CD4-positive, alpha-beta T cell treated with Interleukin-10 for 1 hour (primary cell): ENCODE data around the gene SLC22A12.

Experiments
- DNase-seq: peaks from one replicate; pipeline ENCODE4 v3.0.0-alpha.2; 2020

SLC22A12 gene

DNA sequence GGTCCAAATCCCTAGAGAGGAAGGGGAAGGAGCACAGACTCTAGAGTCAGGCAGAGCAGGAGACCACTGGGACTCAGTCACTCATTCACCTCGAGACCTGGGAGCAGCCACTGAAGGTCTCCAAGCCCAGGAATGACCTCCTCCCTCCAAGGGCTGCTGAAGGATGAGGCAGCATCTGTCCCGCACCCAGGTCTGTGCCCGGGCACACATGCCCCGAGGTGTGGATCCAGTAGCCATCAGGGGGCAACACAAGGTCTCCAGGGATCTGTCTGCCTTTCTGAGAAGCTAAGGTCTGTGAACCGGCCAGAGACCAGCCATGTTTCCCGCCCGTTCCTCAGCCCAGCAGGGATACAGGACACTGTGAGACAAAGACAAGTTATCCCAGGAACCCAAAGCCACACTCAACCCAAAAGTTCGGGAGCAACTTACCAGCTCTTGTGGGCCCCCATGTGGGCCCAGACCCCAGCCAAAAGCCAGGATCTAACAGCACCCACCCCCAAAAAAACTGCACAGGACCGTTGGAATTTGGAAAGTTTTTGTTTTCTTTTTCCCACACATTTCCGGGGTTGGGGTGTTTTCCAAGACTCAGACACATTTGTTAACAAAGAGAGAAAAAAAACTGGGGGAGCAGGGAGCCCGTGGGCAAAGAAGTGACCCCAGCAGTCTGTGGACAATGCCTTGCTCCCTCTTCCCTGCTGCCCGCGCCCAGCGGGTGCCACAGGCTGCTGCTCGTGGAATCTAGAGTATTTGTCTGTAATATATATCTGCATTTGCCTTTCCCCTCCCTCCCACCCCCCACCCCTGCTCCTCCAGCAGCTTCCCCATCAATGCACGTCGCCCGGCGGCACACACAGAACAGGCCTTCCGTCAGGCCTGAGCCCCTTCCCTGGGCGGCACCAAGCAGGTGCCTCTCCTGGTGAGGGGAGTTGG is 14.9 kb downstream of the SLC22A12 start:
- DNase-seq, result no peak

- no peak for DNase-seq
Measured at GRCh38 chr11:64606796-64607380, 15.9 kb downstream of the SLC22A12 start.

DNA sequence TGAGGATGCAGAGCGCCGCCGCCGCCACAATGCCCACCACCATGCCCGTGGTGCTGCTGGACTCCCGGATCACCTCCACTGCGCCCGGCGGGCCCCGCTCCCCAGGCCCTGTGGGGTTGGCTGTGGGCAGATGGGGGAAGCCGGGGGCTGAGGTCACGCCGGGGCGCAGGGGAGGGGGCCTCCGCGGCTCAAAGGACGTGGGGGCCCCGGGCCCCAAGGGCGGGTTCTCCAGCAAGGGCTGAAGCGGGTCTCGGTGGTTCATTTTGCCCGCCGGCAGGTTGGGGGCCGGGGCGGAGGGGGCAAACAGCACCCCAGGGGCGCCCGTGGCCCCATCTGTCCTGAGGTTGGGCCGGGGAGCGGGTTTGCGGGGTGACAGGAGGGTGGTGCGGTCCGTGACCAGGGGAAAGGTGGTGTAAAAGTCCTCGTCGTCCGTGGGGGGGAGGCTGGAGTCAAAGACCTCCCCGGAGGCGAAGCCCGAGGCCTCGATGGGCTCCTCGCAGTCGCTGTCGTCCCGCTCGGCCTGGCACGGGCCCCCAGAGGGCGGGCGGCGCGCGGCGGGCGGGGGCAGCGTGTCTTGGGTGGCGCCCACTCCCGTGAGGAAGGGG is 16.5 kb downstream of the SLC22A12 start:
- DNase-seq, result no peak

DNA sequence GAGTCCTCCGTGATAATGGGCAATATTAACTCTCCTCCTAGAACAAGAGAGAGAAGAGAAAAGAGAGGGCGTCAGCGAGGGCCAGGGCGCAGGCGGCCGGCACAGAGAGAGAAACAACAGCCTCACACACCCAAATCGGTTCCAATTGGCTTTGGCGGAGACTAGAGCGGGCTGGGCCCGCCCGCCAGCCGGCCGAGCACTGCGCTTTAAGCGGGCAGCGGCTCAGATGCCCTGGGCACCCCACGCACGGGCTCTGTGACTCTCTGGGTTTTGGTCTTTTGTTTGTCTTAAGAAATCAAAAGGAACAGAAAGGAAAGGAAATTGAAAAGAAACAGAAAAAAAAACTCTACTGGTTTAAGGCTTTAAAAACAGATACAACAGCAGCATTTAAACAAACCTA is 17.0 kb downstream of the SLC22A12 start:
- DNase-seq, result no peak

DNA sequence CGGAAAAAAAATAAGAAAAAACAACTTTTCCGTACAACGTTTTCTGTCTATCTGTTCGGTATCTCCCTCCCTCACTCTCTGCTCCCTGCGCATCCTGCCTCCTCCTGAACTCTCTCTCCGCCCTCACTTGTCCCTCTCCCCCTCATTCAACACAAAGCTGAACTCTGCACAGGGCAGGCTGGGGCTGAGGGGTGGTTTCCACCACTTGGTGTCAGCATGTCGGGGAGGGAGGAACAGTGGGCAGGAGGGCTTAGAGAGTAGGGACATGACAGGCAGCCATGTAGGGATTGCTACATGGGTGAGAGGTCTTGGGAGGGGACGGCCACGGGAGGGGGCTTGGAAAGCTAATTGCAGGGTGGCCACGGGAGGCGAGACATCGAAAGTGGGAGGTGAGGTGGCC is 17.6 kb downstream of the SLC22A12 start:
- DNase-seq, result no peak

DNA sequence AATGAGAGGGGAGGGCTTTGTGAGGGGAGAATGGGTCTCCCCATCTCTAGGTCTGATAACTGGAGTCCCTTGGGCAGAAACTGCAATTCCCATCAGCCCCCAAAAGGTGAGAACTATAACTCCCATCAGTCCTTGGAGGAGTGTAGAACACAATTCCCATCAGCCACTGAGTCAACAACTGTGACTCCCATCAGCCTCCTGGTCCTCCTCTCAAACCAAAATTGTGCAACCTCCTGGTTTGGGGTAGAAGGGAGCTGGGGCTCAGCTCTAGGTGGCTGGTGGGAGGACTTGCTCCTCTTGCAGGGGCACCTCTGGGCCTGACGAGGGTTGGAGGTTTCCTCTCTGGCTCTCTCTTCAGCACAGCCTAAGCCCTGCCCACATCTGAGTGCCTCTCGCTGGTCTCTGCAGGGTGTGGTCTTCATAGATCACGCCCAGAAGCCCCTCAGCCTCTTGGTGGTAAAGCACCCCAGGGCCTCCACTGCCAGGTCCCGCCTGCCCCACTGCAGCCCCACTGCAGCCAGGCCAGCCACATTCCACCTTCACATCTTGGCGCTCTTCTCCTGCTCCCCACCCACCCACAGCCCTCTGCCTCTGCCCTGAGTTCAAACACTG is 18.5 kb downstream of the SLC22A12 start:
- no peak for DNase-seq

GRCh38 chr11:64610596-64610995 is 19.6 kb downstream of the SLC22A12 start:
- no peak for DNase-seq

- no peak for DNase-seq
Measured at GRCh38 chr11:64611176-64611575, 20.2 kb downstream of the SLC22A12 start.

DNA sequence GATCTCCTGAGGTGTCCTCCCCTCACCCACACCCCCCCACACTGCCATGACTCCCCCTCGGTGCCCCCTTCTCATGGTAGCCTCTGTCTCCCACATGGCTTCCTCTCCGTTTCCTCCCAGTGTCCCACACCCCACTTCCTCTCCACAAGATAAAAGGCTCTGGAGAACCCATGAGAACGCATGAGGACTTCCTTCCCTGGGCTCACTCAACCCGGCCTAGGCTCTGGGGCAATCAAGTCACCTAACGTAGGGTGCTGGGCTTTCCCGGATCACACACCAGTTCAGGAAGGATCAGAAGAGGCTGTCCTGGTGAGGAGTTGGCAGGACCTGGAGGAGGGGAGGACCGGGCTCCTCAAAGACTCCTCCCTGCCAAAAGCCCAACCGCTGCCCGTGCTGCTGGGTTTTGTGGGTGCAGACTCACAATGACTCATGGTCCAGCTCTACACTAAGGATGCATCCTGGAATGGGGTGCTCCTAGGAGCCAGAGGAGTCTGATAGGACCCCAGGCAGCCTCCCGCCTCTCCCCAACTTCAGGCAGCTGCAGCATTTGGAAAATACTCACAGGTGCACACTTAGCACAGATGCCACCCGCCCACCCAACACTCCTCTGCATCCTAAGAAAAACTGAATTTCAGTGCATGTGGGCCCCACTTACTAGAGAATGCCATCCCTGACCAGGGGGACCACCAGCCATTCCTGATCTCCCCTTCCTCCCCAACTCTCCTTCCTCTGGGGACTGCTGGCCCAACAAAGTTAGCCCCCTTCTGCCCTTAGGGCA is 21.0 kb downstream of the SLC22A12 start:
- DNase-seq, result no peak

DNA sequence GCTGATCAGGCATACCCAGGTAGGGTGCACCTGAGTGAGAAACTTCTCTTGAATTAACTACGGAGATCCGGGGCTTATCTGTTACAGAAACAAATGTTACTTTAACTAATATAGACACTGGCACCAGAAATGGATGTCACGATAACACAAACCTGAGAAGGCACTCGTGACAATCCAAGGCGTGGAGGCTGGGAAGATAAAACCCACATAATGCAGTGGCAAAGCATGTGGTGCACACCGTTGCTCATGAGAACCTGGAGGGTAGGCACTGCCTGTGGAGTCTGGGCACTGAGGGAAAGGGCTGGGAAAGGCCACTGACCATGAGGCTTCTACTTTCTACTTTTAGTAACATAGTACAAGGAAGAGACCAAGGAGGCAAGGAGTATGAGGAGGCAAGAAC is 22.6 kb downstream of the SLC22A12 start:
- DNase-seq, result no peak

GRCh38 chr11:64614917-64615316 is 23.9 kb downstream of the SLC22A12 start:
- DNase-seq, result no peak

GRCh38 chr11:64616817-64617216 is 25.8 kb downstream of the SLC22A12 start:
- no peak for DNase-seq

DNA sequence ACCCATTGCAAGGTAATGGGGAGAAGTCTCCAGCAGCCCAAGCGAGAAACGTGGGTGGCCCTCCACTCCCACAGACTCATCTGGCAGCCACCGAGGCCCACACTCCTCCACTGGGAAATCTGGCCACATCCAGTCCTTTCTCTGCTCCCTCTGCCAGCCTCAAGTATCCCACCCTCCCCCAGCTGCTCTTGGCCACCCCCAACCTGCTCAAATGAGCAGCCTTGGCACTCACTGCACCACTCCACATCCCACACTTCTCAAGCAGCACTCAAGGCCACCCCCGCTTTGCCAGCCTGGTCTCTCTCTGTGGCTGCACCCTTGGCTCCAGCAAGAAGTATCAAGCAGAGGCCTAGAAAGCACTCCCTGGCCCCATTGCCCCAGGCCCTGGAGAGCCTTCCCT is 28.2 kb downstream of the SLC22A12 start:
- DNase-seq, result no peak

GRCh38 chr11:64619811-64620380 is 28.9 kb downstream of the SLC22A12 start:
- no peak for DNase-seq

- DNase-seq, result no peak
Measured at GRCh38 chr11:64620381-64620971, 29.5 kb downstream of the SLC22A12 start.

GRCh38 chr11:64621283-64622019 is 30.4 kb downstream of the SLC22A12 start:
- DNase-seq, result no peak

- DNase-seq, result no peak
Measured at GRCh38 chr11:64622681-64623080, 31.7 kb downstream of the SLC22A12 start.

- no peak for DNase-seq
Measured at GRCh38 chr11:64624883-64625481, 34.0 kb downstream of the SLC22A12 start.

GRCh38 chr11:64626637-64627036 is 35.6 kb downstream of the SLC22A12 start:
- no peak for DNase-seq

DNA sequence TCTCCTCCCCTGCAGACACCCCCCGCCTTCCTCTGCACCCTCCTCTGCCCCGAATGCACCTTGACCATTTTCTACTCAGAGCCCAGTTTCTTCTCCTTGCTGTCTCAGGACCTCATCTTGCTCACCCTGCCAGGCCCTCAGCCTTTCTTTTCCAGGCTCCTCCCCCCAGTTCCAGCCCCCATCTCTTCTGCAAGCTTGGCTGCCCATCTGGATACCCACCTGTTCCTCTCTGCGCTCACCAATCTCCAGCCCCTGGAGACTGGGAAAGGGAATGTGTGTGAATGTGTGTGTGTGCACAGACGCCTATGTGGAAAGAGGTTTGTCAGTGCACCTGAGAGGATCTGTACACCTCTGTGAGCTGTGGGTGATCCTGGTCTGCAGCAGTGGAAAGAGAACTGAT is 36.4 kb downstream of the SLC22A12 start:
- DNase-seq, result no peak

GRCh38 chr11:64628596-64628995 is 37.6 kb downstream of the SLC22A12 start:
- DNase-seq, result no peak
